ENCODE data around the gene CD33. TPM values are rescaled to one million over a fixed set of nuclear protein-coding genes. Genes with fewer than 3 reads are reported as not detected.

Gene CD33
- total RNA-seq, 1 experiment from 2014 or later, result 21.8 TPM

- DNase-seq (ENCODE audit: low read depth), result no peak
Measured at GRCh38 chr19:51258165-51259160, 33.6 kb downstream of the CD33 start.

GRCh38 chr19:51259348-51260245 is 34.7 kb downstream of the CD33 start:
- peak; percentile 58 for DNase-seq (ENCODE audit: low read depth)

GRCh38 chr19:51263808-51264207 is 38.9 kb downstream of the CD33 start:
- no peak for DNase-seq (ENCODE audit: low read depth)

GRCh38 chr19:51271067-51271466 is 46.2 kb downstream of the CD33 start:
- DNase-seq (ENCODE audit: low read depth), result no peak

GRCh38 chr19:51272183-51272810 is 47.4 kb downstream of the CD33 start:
- DNase-seq (ENCODE audit: low read depth), result peak; percentile 68

GRCh38 chr19:51274049-51274770 is 49.3 kb downstream of the CD33 start:
- no peak for DNase-seq (ENCODE audit: low read depth)

GRCh38 chr19:51277112-51277511 is 52.2 kb downstream of the CD33 start:
- no peak for DNase-seq (ENCODE audit: low read depth)

- DNase-seq (ENCODE audit: low read depth), result no peak
Measured at GRCh38 chr19:51282335-51282734, 57.5 kb downstream of the CD33 start.

GRCh38 chr19:51285682-51286081 is 60.8 kb downstream of the CD33 start:
- no peak for DNase-seq (ENCODE audit: low read depth)

Other genes starting within 250 kb of the CD33 start
- not detected in 2 replicates for gene KLK7, start 241.2 kb upstream of the CD33 start, total RNA-seq (2014; rRNA removed; shearing (Covaris generic))
- gene KLK8, start 223.5 kb upstream of the CD33 start, total RNA-seq (2014; rRNA removed; shearing (Covaris generic)), result not detected in 2 replicates
- gene KLK10, start 205.4 kb upstream of the CD33 start, total RNA-seq (2014; rRNA removed; shearing (Covaris generic)), result 0.63 TPM in 1 of 2 replicates, not detected in the other
- gene KLK11, start 198.5 kb upstream of the CD33 start, total RNA-seq (2014; rRNA removed; shearing (Covaris generic)), result not detected in 2 replicates
- gene KLK12, start 190.1 kb upstream of the CD33 start, total RNA-seq (2014; rRNA removed; shearing (Covaris generic)), result not detected in 2 replicates
- not detected in 2 replicates for gene KLK13, start 160.0 kb upstream of the CD33 start, total RNA-seq (2014; rRNA removed; shearing (Covaris generic))
- not detected in 2 replicates for gene KLK14, start 142.2 kb upstream of the CD33 start, total RNA-seq (2014; rRNA removed; shearing (Covaris generic))
- 19.5 and 32.4 TPM in 2 replicates for gene CTU1, start 116.7 kb upstream of the CD33 start, total RNA-seq (2014; rRNA removed; shearing (Covaris generic))
- not detected in 2 replicates for gene SIGLEC9, start 100.2 kb upstream of the CD33 start, total RNA-seq (2014; rRNA removed; shearing (Covaris generic))
- not detected in 2 replicates for gene SIGLEC7, start 82.8 kb upstream of the CD33 start, total RNA-seq (2014; rRNA removed; shearing (Covaris generic))
- gene SIGLECL1, start 26.0 kb downstream of the CD33 start, total RNA-seq (2014; rRNA removed; shearing (Covaris generic)), result 0.06 TPM in 1 of 2 replicates, not detected in the other
- 0.24 TPM in 1 of 2 replicates, not detected in the other for gene IGLON5, start 86.6 kb downstream of the CD33 start, total RNA-seq (2014; rRNA removed; shearing (Covaris generic))
- 0.74 and 1.1 TPM in 2 replicates for gene VSIG10L, start 117.1 kb downstream of the CD33 start, total RNA-seq (2014; rRNA removed; shearing (Covaris generic))
- 155 and 193 TPM in 2 replicates for gene ETFB, start 141.3 kb downstream of the CD33 start, total RNA-seq (2014; rRNA removed; shearing (Covaris generic))
- not detected in 2 replicates for gene CLDND2, start 143.9 kb downstream of the CD33 start, total RNA-seq (2014; rRNA removed; shearing (Covaris generic))
- not detected in 2 replicates for gene NKG7, start 147.6 kb downstream of the CD33 start, total RNA-seq (2014; rRNA removed; shearing (Covaris generic))
- gene LIM2, start 162.9 kb downstream of the CD33 start, total RNA-seq (2014; rRNA removed; shearing (Covaris generic)), result not detected in 2 replicates
- gene C19orf84, start 165.5 kb downstream of the CD33 start, total RNA-seq (2014; rRNA removed; shearing (Covaris generic)), result not detected in 2 replicates
- not detected in 2 replicates for gene SIGLEC10, start 192.6 kb downstream of the CD33 start, total RNA-seq (2014; rRNA removed; shearing (Covaris generic))
- not detected in 2 replicates for gene SIGLEC8, start 233.4 kb downstream of the CD33 start, total RNA-seq (2014; rRNA removed; shearing (Covaris generic))